ENCODE results near the gene RAB3GAP2. TPM values are rescaled to one million over a fixed set of nuclear protein-coding genes. Genes with fewer than 3 reads are reported as not detected.

The RAB3GAP2 gene
- total RNA-seq, 1 donor from 2014 or later, result 107 TPM

- intact Hi-C loops (cut with micrococcal nuclease), result no loop called here
- Mint-ChIP-seq H3K9me3 (peaks cover 7% of the 10 kb centered on the region), H3K27me3 (no peaks in the 10 kb centered on the region), H3K27ac (no peak overlapping the region), H3K36me3 (ENCODE audit: low read depth) (peaks cover 62% of the 10 kb centered on the region), H3K4me3 (no peak overlapping the region), H3K4me1 (no peaks in the 10 kb centered on the region)
- ChIA-PET CTCF (no interaction called here), POLR2A (no interaction called here)
- ATAC-seq (ENCODE audit: low read depth) (no peak), DNase-seq (no peak)
- TF ChIP-seq, protein P1, sequence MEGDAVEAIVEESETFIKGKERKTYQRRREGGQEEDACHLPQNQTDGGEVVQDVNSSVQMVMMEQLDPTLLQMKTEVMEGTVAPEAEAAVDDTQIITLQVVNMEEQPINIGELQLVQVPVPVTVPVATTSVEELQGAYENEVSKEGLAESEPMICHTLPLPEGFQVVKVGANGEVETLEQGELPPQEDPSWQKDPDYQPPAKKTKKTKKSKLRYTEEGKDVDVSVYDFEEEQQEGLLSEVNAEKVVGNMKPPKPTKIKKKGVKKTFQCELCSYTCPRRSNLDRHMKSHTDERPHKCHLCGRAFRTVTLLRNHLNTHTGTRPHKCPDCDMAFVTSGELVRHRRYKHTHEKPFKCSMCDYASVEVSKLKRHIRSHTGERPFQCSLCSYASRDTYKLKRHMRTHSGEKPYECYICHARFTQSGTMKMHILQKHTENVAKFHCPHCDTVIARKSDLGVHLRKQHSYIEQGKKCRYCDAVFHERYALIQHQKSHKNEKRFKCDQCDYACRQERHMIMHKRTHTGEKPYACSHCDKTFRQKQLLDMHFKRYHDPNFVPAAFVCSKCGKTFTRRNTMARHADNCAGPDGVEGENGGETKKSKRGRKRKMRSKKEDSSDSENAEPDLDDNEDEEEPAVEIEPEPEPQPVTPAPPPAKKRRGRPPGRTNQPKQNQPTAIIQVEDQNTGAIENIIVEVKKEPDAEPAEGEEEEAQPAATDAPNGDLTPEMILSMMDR (IDR thresholded peaks at IDR 0.05), result no peak
These were observed 145.2 kb downstream of the RAB3GAP2 start for GRCh38 chr1:220127076-220127475.

GRCh38 chr1:220124542-220124941 is 147.7 kb downstream of the RAB3GAP2 start:
- TF ChIP-seq, protein P1 (IDR thresholded peaks at IDR 0.05), result no peak
- ChIA-PET POLR2A (no interaction called here), CTCF (interaction anchor here (1.4 to 1.6 kb wide), 2 partner anchors 9 to 133 kb away, joined by 5 to 8 read pairs; no protein-coding TSS in a partner anchor)
- intact Hi-C loops (cut with micrococcal nuclease), result no loop called here
- ATAC-seq (ENCODE audit: low read depth), result no peak
- DNase-seq, result no peak
- H3K27me3 Mint-ChIP-seq, result no peaks in the 10 kb centered on the region
- H3K9me3 Mint-ChIP-seq, result peaks cover 3% of the 10 kb centered on the region
- peaks cover 46% of the 10 kb centered on the region for H3K36me3 Mint-ChIP-seq (ENCODE audit: low read depth)
- H3K4me1 Mint-ChIP-seq, result no peaks in the 10 kb centered on the region
- H3K27ac Mint-ChIP-seq, result no peak overlapping the region
- no peak overlapping the region for H3K4me3 Mint-ChIP-seq

DNA sequence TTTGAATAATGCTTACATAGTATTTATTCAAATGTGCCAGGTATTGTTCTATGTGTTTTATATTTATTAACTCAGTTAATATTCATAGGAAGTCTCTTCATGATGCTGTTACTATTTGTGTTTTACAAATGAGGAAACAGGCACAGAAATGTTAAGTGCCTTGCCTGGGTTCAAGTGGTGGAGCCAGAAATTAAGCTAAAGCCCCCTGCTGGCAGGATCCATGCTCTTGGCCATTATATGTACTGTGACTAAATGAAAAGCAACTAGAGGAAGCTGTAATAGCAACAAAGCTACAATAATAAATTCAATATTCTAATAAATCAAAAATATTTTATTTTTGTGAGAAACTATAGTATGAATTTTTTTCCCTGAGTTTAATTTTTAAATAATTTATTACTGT is 148.4 kb downstream of the RAB3GAP2 start:
- H3K9me3 Mint-ChIP-seq, result no peaks in the 10 kb centered on the region
- H3K4me1 Mint-ChIP-seq, result no peaks in the 10 kb centered on the region
- H3K4me3 Mint-ChIP-seq, result no peak overlapping the region
- intact Hi-C loops (cut with micrococcal nuclease), result no loop called here
- no peak for DNase-seq
- ChIA-PET CTCF (interaction anchor here (1.4 to 1.6 kb wide), 3 partner anchors 8 to 133 kb away, joined by 3 to 8 read pairs (median 5); no protein-coding TSS in a partner anchor), POLR2A (no interaction called here)
- TF ChIP-seq, protein P1 (IDR thresholded peaks at IDR 0.05), result no peak
- peaks cover 43% of the 10 kb centered on the region for H3K36me3 Mint-ChIP-seq (ENCODE audit: low read depth)
- no peaks in the 10 kb centered on the region for H3K27me3 Mint-ChIP-seq
- no peak overlapping the region for H3K27ac Mint-ChIP-seq
- no peak for ATAC-seq (ENCODE audit: low read depth)

- peaks cover 41% of the 10 kb centered on the region for H3K36me3 Mint-ChIP-seq (ENCODE audit: low read depth)
- TF ChIP-seq, protein P1 (IDR thresholded peaks at IDR 0.05), result no peak
- no peak for DNase-seq
- H3K4me1 Mint-ChIP-seq, result no peaks in the 10 kb centered on the region
- ChIA-PET CTCF (interaction anchor here (1.4 kb wide), 1 partner anchor 10 kb away, joined by 3 read pairs; no protein-coding TSS in a partner anchor), POLR2A (no interaction called here)
- no peaks in the 10 kb centered on the region for H3K9me3 Mint-ChIP-seq
- H3K27ac Mint-ChIP-seq, result no peak overlapping the region
- H3K27me3 Mint-ChIP-seq, result no peaks in the 10 kb centered on the region
- intact Hi-C loops (cut with micrococcal nuclease), result no loop called here
- no peak overlapping the region for H3K4me3 Mint-ChIP-seq
- no peak for ATAC-seq (ENCODE audit: low read depth)
These were observed 149.2 kb downstream of the RAB3GAP2 start for GRCh38 chr1:220123066-220123465.

- intact Hi-C loops (cut with micrococcal nuclease), result no loop called here
- Mint-ChIP-seq H3K27me3 (no peaks in the 10 kb centered on the region), H3K4me1 (no peaks in the 10 kb centered on the region), H3K27ac (no peak overlapping the region), H3K4me3 (no peak overlapping the region), H3K36me3 (ENCODE audit: low read depth) (peaks cover 39% of the 10 kb centered on the region), H3K9me3 (no peaks in the 10 kb centered on the region)
- ATAC-seq (ENCODE audit: low read depth) (no peak), DNase-seq (no peak)
- TF ChIP-seq, protein P1 (IDR thresholded peaks at IDR 0.05), result no peak
- CTCF ChIA-PET, result no interaction called here
- POLR2A ChIA-PET, result interaction anchor here (0.6 kb wide), 1 partner anchor 10 kb away, joined by 8 read pairs; no protein-coding TSS in a partner anchor
These were observed 150.3 kb downstream of the RAB3GAP2 start for GRCh38 chr1:220121791-220122530.

All from activated B cell treated with CpG ODN at 0.5 μM for 24 hours (primary cell).